ENCODE results near the gene SHC4.
"Not testable (repeated sequence)": the region's sequence is repeated elsewhere in the genome, so short reads cannot be mapped to it uniquely, and the experiment has no call there.

SHC4 gene

GRCh38 chr15:48859426-48859825 lies 104.3 kb downstream of the SHC4 start:
- DNase-seq (ENCODE audit: low read depth, low spot score) = no peak
- no peaks in the 10 kb centered on the region for H3K27me3 ChIP-seq (ENCODE audit: insufficient read depth, insufficient read length)
- TF ChIP-seq ZNF274 (IDR thresholded peaks at IDR 0.05; ENCODE audit: low read depth, low read length) (no peak), SUZ12 (IDR thresholded peaks at IDR 0.05; ENCODE audit: extremely low read depth, insufficient read depth, insufficient read length) (no peak), YY1 (IDR thresholded peaks at IDR 0.05; ENCODE audit: insufficient read depth, insufficient read length) (no peak)
- H3K4me3 ChIP-seq (ENCODE audit: insufficient read length, low read depth) = no peak overlapping the region
- no peak overlapping the region for H3K9ac ChIP-seq (ENCODE audit: insufficient read length, low read depth)
- no peaks in the 10 kb centered on the region for H3K36me3 ChIP-seq (ENCODE audit: insufficient read depth, insufficient read length, low read length)
- H3K4me1 ChIP-seq (ENCODE audit: insufficient read depth, insufficient read length) = no peaks in the 10 kb centered on the region
- peaks cover 4% of the 10 kb centered on the region; the same call in 1 of the 2 replicates for H3K9me3 ChIP-seq (ENCODE audit: insufficient read depth, low read length)

DNA sequence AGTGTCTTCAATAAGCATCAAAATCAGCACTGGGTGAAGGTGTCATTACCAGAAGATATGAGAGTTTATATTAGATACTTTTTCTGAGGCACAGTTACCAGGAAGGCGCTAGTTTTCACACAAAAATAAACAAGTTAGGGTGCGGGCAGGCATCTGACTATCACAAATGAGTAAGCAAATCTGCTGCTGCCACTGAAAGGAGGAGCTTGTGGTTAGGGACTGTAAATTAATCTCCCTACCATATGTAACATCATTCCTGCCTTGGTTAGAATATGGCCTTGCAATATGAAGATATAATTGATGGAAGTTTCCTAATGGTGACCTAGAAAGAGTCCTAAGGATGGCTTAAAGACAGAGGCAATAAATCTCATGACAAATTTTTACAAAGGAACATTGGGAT lies 105.3 kb downstream of the SHC4 start:
- no peak overlapping the region for H3K4me3 ChIP-seq (ENCODE audit: insufficient read length, low read depth)
- TF ChIP-seq YY1 (IDR thresholded peaks at IDR 0.05; ENCODE audit: insufficient read depth, insufficient read length) = no peak
- no peak overlapping the region for H3K9ac ChIP-seq (ENCODE audit: insufficient read length, low read depth)
- no peaks in the 10 kb centered on the region for H3K27me3 ChIP-seq (ENCODE audit: insufficient read depth, insufficient read length)
- no peaks in the 10 kb centered on the region for H3K4me1 ChIP-seq (ENCODE audit: insufficient read depth, insufficient read length)
- DNase-seq (ENCODE audit: low read depth, low spot score) = no peak
- peaks cover 8% of the 10 kb centered on the region; the same call in 1 of the 2 replicates for H3K9me3 ChIP-seq (ENCODE audit: insufficient read depth, low read length)
- no peaks in the 10 kb centered on the region for H3K36me3 ChIP-seq (ENCODE audit: insufficient read depth, insufficient read length, low read length)

DNA sequence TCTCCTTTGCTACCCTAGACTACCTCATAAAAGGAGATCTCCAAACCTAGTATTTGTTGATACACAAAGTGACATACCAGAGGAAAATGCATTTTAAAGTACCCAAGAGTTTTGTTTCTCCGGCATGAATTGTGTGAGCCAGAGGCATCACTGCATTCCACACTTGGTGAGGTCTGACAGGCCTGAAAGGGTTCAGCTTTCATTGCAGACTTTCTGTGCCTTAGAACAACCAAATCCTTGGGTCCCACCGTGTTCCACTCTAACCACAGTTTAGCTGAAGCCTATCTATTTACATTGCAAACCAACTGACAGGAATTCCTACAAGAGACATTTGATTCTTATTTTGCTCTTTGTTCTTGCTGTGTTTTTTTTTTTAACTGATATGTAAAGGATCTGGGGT lies 106.8 kb downstream of the SHC4 start:
- peak; percentile 70 for DNase-seq (ENCODE audit: low read depth, low spot score)
- H3K9me3 ChIP-seq (ENCODE audit: insufficient read depth, low read length) = peaks cover 8% of the 10 kb centered on the region; the same call in 1 of the 2 replicates
- no peaks in the 10 kb centered on the region for H3K4me1 ChIP-seq (ENCODE audit: insufficient read depth, insufficient read length)
- H3K9ac ChIP-seq (ENCODE audit: insufficient read length, low read depth) = no peak overlapping the region
- no peaks in the 10 kb centered on the region for H3K36me3 ChIP-seq (ENCODE audit: insufficient read depth, insufficient read length, low read length)
- H3K27me3 ChIP-seq (ENCODE audit: insufficient read depth, insufficient read length) = no peaks in the 10 kb centered on the region
- no peak for TF ChIP-seq YY1 (IDR thresholded peaks at IDR 0.05; ENCODE audit: insufficient read depth, insufficient read length)
- no peak for TF ChIP-seq SUZ12 (IDR thresholded peaks at IDR 0.05; ENCODE audit: extremely low read depth, insufficient read depth, insufficient read length)
- TF ChIP-seq ZNF274 (IDR thresholded peaks at IDR 0.05; ENCODE audit: low read depth, low read length) = no peak
- H3K4me3 ChIP-seq (ENCODE audit: insufficient read length, low read depth) = no peak overlapping the region

DNA sequence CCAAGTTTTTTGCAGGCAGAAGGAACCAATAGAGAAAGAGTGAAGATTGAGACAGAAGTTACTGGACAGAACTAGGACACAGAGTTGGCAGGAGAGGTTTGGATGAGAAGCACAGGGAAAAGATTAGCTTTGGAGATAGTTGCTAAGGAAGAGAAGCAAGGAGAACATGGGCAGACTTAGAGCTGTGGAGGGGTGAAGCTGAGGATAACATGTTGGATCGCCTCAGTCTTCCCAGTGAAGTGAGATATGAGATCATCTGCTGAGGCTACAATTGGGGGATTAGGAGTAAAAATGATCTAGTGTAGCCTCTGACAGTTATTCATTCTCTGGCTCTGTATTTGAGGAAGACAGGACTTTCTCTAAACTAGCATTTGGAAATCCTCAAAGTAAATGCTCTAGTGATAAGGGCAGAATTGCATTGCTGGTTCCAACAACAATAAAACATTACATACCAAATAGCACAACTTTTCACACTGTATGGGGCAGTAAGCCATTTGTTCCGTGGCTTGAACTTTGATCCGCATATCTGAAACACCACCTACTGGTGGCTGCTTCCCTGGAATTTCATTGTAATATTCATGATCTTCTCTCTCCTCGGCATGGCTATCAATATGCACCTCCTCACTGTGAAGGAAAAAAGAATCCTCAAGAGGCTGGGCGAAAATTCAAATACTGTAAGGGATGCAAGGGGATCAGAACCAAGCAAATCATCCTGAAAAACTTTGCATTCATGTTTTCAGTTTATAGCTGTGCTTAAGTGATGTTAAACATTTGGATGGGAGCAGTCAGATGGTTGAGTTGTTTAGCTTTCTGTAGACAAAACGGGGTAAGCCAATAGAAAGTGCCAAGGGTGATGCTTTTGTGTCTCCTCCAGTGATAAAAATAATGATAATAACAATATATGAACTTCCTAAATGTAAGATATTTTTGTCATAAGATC lies 107.9 kb downstream of the SHC4 start:
- Histone ChIP-seq H3K9ac (ENCODE audit: insufficient read length, low read depth) (no peak overlapping the region), H3K4me3 (ENCODE audit: insufficient read length, low read depth) (no peak overlapping the region)

DNA sequence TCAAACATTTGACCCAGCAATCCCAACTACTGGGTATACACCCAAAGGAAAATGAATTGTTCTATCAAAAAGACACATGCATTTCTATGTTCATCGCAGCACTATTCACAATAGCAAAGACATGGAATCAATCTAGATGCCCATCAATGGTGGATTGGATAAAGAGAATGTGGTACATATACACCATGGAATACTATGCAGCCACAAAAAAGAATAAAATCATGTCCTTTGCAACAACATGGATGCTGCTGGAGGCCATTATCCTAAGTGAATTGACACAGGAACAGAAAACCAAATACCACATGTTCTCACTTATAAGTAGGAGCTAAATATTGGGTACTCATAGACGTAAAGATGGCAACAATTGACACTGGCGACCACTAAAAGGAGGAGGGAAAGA lies 109.3 kb downstream of the SHC4 start:
- not testable (repeated sequence) for H3K4me3 ChIP-seq (ENCODE audit: insufficient read length, low read depth); DNase-seq (ENCODE audit: low read depth, low spot score); H3K4me1 ChIP-seq (ENCODE audit: insufficient read depth, insufficient read length); H3K36me3 ChIP-seq (ENCODE audit: insufficient read depth, insufficient read length, low read length); H3K27me3 ChIP-seq (ENCODE audit: insufficient read depth, insufficient read length); H3K9me3 ChIP-seq (ENCODE audit: insufficient read depth, low read length); H3K9ac ChIP-seq (ENCODE audit: insufficient read length, low read depth)

More for the DNA sequence above, 107.9 kb downstream of the SHC4 start:
- H3K9me3 ChIP-seq (ENCODE audit: insufficient read depth, low read length) = peaks cover 8% of the 10 kb centered on the region; the same call in 1 of the 2 replicates
- no peaks in the 10 kb centered on the region for H3K4me1 ChIP-seq (ENCODE audit: insufficient read depth, insufficient read length)
- DNase-seq (ENCODE audit: low read depth, low spot score) = no peak
- TF ChIP-seq SUZ12 (IDR thresholded peaks at IDR 0.05; ENCODE audit: extremely low read depth, insufficient read depth, insufficient read length) = no peak
- no peak for TF ChIP-seq ZNF274 (IDR thresholded peaks at IDR 0.05; ENCODE audit: low read depth, low read length)
- no peak for TF ChIP-seq YY1 (IDR thresholded peaks at IDR 0.05; ENCODE audit: insufficient read depth, insufficient read length)
- no peaks in the 10 kb centered on the region for H3K27me3 ChIP-seq (ENCODE audit: insufficient read depth, insufficient read length)
- H3K36me3 ChIP-seq (ENCODE audit: insufficient read depth, insufficient read length, low read length) = no peaks in the 10 kb centered on the region

- H3K9ac ChIP-seq (ENCODE audit: insufficient read length, low read depth) = no peak overlapping the region
- H3K4me1 ChIP-seq (ENCODE audit: insufficient read depth, insufficient read length) = no peaks in the 10 kb centered on the region
- H3K4me3 ChIP-seq (ENCODE audit: insufficient read length, low read depth) = no peak overlapping the region
- peaks cover 8% of the 10 kb centered on the region; the same call in 1 of the 2 replicates for H3K9me3 ChIP-seq (ENCODE audit: insufficient read depth, low read length)
- no peaks in the 10 kb centered on the region for H3K36me3 ChIP-seq (ENCODE audit: insufficient read depth, insufficient read length, low read length)
- no peak for TF ChIP-seq YY1 (IDR thresholded peaks at IDR 0.05; ENCODE audit: insufficient read depth, insufficient read length)
- TF ChIP-seq SUZ12 (IDR thresholded peaks at IDR 0.05; ENCODE audit: extremely low read depth, insufficient read depth, insufficient read length) = no peak
- TF ChIP-seq ZNF274 (IDR thresholded peaks at IDR 0.05; ENCODE audit: low read depth, low read length) = no peak
- DNase-seq (ENCODE audit: low read depth, low spot score) = no peak
- H3K27me3 ChIP-seq (ENCODE audit: insufficient read depth, insufficient read length) = no peaks in the 10 kb centered on the region
Measured at GRCh38 chr15:48851956-48852355, 111.8 kb downstream of the SHC4 start.

GRCh38 chr15:48850648-48851047 lies 113.1 kb downstream of the SHC4 start:
- peaks cover 8% of the 10 kb centered on the region; the same call in 1 of the 2 replicates for H3K9me3 ChIP-seq (ENCODE audit: insufficient read depth, low read length)
- TF ChIP-seq ZNF274 (IDR thresholded peaks at IDR 0.05; ENCODE audit: low read depth, low read length) (no peak), YY1 (IDR thresholded peaks at IDR 0.05; ENCODE audit: insufficient read depth, insufficient read length) (no peak), SUZ12 (IDR thresholded peaks at IDR 0.05; ENCODE audit: extremely low read depth, insufficient read depth, insufficient read length) (no peak)
- no peak overlapping the region for H3K4me3 ChIP-seq (ENCODE audit: insufficient read length, low read depth)
- no peaks in the 10 kb centered on the region for H3K36me3 ChIP-seq (ENCODE audit: insufficient read depth, insufficient read length, low read length)
- no peaks in the 10 kb centered on the region for H3K4me1 ChIP-seq (ENCODE audit: insufficient read depth, insufficient read length)
- H3K27me3 ChIP-seq (ENCODE audit: insufficient read depth, insufficient read length) = no peaks in the 10 kb centered on the region
- no peak for DNase-seq (ENCODE audit: low read depth, low spot score)
- H3K9ac ChIP-seq (ENCODE audit: insufficient read length, low read depth) = no peak overlapping the region
